ENCODE data around the gene LAYN.

The LAYN gene

GRCh38 chr11:111531687-111532364 is 8.7 kb upstream of the LAYN start:
- no peak for DNase-seq

DNA sequence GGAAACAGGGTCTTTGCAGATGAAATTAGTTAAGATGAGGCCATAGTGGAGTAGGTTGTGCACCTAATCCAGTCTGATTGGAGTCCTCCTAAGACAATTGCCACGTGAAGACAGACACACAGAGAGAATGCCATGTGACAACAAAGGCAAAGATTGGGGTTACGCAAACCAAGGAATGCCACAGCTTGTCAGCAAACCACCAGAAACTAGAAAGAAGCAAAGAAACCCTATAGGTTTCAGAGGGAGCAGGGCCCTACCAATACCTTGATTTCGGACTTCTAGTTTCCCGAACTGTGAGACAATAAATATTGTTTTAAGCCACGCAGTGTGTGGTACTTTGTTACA is 8.2 kb upstream of the LAYN start:
- no peak for DNase-seq

DNA sequence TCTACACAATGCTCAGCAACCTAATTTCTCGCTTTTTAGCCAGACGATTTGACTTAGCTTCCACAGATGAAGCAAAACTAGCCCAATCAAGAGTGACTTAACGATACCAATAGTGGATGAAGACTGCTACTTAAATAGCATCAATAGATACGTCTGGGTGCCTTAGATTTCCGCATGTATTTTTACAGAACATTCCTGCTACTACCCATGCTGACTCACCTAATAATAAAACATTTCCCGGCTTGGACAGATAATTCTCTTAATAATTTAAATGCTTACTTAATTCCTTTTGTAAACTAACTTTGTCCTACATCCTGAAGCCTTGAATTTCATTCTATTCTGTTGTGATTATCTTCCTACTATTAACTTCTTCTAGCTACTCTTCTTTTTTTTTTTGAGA is 5.2 kb upstream of the LAYN start:
- no peak for DNase-seq

DNA sequence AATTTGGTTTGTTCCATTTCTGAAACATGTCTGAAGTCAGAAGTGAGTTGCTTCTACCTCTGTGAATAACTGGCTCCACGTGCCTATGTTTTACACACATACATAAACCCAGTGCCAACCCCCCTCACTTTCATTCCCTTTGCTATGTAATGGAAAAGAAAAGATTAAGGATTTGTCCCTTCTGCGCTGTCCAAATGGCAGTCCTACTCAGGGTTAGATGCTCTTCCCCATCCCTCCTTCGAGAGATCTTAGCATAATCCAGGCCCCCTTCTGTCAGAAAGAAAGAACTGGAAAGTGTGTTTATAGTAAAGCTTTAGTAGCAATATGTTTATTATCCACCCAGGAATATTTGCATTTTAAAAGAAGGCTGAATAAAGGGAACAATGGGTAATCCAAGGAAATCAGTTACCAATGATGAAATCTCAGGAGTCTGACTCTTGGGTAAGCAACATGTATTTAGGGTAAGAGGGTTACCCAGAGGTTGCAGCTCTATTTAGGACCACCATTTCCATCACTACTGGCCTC is 3.1 kb upstream of the LAYN start:
- no peak for DNase-seq

GRCh38 chr11:111538407-111539114 is 2.0 kb upstream of the LAYN start:
- no peak for DNase-seq

DNA sequence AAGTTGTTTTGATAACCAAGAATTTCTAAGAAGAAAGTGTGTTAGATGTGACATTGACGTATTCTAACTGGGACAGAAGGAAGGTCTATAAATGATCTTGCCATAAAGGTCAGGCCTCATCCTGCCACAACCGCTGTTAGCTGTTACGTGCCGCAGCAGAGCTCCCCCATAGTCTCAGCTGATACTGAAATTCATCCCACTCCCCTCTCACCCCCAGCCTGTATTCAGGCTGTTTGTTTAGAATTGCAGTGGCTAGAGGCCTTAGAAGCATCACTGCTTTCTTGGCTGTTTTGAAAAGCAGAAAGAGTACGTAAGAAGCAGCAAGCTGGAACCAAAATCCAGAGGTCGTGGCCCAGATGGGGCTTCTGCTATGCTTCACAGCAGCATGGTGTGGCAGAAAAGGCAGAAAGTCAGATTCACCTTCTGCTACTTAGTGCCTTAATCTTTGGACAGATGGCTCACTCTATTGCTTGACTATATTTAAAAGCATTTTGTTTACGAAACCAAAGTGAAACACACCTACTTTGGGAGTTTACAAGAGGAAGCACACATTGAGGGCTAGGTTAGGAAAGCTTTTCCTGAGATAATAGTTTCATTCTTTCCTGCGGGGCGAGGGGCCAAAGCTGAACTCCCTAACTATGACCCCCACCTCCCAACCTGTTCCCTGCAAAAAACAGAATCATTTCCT is 950 bp upstream of the LAYN start:
- DNase-seq = no peak

DNA sequence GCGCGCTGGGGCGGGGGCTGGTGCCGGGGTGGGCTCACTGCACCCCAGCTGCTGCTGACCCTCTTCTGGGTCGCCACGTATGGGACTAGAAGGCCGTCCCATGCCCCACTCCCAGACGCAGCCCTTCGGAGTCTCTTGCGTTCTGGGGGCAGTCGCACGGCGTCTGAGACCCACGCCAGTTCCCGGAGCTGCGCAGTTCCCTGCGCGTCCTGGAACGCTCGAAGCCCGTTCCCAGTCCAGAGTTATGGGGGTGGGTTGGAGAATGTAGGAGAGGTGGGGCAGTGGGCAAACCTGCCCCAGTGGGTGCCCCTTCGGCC is 375 bp downstream of the LAYN start:
- no peak for DNase-seq

- no peak for DNase-seq
These were observed 938 bp downstream of the LAYN start for GRCh38 chr11:111541254-111542061.

GRCh38 chr11:111542606-111543275 is 2.2 kb downstream of the LAYN start:
- no peak for DNase-seq

- no peak for DNase-seq
These were observed 8.0 kb downstream of the LAYN start for GRCh38 chr11:111548525-111548924.

DNA sequence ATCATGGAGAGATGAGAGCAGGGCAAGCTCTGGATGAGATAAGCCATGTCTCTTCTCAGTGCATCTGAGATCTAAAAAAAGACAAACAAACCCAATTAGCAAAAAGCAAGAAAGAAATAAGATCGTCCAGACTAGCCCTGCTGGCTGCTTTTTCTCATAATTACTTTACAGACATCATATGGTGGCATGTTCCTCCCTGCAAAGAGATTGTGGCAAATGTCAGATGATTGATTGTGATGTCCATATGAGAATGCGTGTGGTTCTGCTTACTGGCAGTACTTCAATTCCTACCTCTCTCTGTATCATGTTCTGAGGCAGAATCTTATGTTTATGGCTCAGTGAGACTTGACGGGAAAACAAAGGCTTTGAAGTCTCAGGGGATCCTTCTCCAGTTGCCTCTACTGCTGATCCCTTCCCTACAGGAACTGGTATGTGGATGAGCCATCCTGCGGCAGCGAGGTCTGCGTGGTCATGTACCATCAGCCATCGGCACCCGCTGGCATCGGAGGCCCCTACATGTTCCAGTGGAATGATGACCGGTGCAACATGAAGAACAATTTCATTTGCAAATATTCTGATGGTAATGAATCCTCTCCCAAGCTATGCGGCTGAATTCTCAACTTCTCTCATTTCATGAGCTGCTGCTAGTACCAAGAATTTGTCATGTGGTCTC is 8.8 kb downstream of the LAYN start:
- DNase-seq = no peak

DNA sequence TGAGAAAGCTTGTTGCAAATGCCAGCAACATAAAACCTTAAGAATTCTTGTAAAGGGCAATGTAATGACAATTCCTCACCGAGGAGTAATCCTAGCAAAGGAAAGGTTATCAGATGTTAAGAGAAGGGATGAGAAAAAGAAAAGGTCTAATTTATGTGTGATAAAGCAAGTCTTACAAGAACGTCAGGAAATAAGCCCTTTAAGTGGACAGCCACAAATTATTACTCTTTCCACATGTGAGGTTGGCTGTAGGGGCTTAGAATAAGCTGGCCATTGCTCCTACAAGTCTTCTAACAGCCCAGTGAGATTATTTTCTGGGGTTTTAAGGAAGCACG is 9.3 kb downstream of the LAYN start:
- no peak for DNase-seq

GRCh38 chr11:111550258-111550657 is 9.7 kb downstream of the LAYN start:
- no peak for DNase-seq

DNA sequence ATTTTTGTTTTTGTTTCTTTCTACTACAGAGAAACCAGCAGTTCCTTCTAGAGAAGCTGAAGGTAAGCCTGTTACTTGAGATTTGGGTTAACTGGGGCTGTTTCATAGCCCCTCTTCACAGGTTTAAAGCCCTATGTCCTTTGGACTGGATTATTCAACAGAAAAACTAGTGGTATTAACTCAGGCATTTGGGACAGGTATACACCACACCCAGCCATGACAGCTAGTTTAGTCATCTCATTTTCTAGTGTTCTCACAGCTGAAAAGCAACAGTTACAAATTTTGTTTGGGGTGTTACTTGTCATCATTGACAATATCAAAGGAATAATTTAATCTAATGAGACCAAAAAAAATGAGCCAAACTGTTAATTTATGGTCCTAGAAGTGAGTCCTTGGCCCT is 14.0 kb downstream of the LAYN start:
- no peak for DNase-seq

DNA sequence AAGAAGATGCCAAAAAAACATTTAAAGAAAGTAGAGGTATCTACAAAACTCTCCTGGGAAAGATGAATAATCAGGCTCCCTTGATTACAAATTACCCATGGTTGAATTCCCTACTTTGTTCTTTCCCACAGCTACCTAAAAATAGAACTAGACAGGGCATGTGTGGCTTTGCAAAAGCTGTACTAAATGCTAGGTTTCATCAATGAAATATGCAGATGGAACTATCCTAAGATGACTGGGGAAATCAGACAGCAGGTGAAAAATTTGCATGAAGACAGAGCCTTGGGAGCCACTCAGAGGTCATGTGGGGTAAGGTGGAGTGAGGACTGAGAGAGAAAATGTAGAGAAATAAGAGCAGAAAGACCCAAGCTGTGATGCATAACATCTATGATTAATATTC is 14.7 kb downstream of the LAYN start:
- no peak for DNase-seq

DNA sequence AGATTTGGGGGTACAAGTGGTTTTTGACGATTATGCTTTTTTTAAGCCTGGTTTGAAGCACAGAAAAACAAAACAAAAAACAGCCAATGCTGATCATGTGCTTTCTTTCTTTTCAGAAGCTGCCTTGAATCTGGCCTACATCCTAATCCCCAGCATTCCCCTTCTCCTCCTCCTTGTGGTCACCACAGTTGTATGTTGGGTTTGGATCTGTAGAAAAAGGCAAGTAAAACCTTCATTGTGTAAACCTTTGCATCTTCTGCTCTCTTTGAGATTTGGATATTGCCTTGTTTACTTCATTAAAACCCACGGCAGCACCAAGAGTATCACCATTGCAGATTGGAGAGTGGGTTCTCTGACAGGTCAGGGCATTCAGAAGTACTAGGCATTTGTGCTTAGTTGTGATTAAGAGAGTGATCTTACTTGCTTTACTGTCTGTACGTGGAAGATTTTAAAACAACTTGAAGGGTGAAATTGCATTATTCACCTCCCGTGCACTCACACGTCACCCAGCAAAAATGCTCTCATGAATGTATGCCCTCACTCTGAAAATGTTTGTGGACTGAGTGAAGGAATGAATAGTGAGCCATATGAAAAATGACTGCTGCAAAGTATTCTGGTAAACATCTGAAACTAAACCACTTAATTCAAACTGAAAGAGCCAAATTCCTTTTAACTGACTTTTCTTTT is 17.0 kb downstream of the LAYN start:
- DNase-seq = no peak

DNA sequence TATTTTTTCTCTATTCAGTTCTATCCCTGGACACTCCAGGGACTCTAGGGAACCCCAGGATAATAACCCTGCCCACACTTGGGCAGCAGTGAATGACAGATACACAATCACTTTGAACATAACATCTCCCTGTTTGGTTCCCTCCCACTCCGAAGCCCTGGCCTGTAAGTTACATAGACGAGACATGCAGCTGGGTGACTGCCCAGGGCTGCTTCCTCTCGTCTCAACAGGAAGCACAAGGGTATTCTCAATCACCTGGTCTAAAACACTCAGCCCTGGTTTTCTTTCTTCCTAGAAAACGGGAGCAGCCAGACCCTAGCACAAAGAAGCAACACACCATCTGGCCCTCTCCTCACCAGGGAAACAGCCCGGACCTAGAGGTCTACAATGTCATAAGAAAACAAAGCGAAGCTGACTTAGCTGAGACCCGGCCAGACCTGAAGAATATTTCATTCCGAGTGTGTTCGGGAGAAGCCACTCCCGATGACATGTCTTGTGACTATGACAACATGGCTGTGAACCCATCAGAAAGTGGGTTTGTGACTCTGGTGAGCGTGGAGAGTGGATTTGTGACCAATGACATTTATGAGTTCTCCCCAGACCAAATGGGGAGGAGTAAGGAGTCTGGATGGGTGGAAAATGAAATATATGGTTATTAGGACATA is 19.4 kb downstream of the LAYN start:
- no peak for DNase-seq

- DNase-seq = no peak
These were observed 20.3 kb downstream of the LAYN start for GRCh38 chr11:111560800-111561199.

DNA sequence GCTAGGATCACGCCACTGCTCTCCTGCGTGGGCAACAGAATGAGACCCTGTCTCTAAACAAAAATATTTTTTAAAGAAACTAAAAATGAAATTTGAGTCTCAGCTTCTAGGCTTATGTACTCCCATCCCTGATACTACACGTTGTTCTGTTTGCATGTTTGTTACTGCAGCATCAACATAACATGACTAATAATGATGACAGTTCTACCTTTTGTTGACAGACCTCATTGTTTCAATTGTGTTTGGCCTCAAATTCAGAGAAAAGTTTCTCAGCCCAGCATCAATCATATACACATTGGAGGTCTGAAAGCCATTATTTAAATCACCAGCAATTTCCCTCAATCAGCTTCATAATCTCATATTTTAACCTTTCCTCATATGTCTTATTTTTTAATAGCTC is 20.8 kb downstream of the LAYN start:
- DNase-seq = no peak

- DNase-seq = no peak
These were observed 21.3 kb downstream of the LAYN start for GRCh38 chr11:111561791-111562325.

Data from NCI-H1436 treated with DMSO at 0.1 percent for 48 hours (cell line).